ENCODE measurements around the gene MEF2A.

MEF2A gene

DNA sequence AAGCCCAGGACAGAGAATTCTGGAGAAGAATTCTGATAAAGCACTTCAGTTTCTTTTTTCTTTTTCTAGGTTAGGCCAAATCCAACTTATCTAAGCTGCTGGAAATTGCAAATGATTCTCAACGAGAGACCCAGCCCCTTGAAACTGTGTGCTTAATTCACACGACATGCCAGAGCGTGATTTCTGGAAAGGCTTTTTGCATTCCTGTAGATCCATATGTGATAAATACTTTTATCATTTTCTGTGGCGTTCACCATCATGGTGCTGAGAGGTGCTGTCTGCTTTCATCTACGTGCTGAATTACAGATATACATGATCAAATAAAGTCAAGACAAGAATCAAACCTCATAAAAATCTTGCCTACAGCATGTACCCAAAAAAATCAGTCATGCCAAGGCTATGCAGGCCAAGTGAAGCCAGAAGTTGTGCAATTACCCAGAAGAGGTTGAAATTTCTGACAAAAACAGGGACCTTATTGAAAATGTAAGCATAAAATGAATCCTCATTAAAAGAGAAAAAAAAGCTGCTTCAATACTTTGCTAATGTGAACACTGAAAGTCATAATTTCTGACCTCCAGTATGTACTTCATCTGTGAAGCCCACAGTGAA is 10.8 kb upstream of the MEF2A start:
- H3K27ac Mint-ChIP-seq, result no peak overlapping the region

DNA sequence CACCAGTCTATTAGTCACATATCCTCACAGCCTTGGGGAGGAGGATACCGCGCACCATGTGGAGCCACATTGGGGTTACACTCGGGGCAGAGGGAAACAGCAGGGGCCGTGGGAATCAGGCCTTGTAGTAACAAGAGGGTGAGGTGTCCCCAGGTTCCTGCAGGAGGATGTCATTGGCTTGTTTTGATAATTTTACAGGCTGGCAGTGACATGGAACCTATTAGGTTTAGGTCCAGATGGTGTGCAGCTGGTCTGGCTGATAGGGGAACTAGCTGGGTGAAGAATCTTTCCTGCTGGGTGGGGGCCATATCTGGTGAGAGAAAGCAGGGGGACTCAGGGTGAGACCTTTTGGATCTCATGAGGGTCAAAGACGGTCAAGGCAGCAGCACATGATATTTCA is 9.8 kb upstream of the MEF2A start:
- Mint-ChIP-seq H3K4me1 (ENCODE audit: low read depth) (peaks cover 4% of the 10 kb centered on the region), H3K27ac (no peak overlapping the region), H3K9me3 (no peaks in the 10 kb centered on the region), H3K27me3 (peaks cover 4% of the 10 kb centered on the region), H3K36me3 (ENCODE audit: low read depth) (no peaks in the 10 kb centered on the region), H3K4me3 (no peak overlapping the region)

More for the DNA sequence above, 10.8 kb upstream of the MEF2A start:
- Mint-ChIP-seq H3K27me3 (peaks cover 4% of the 10 kb centered on the region), H3K4me1 (ENCODE audit: low read depth) (peaks cover 9% of the 10 kb centered on the region), H3K36me3 (ENCODE audit: low read depth) (no peaks in the 10 kb centered on the region), H3K4me3 (no peak overlapping the region), H3K9me3 (no peaks in the 10 kb centered on the region)

DNA sequence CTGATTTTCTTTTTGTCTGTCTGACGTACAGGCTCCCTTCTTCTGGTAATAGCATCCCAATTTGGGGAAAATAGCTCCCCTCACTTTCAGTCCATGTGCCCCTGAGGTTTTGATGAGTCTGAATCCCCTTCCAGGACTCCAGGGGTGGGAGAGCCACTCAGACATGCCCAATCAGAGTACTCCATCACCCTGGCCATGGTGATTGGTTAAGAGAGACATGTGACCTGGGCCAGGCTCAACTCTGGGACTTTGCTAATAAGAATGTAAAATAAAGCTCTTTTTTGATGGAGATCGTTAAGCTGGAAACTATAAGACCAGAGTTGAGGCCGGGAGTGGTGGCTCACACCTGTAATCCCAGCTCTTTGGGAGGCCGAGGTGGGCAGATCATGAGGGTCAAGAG is 9.2 kb upstream of the MEF2A start:
- Mint-ChIP-seq H3K9me3 (no peaks in the 10 kb centered on the region), H3K4me3 (no peak overlapping the region), H3K27me3 (peaks cover 4% of the 10 kb centered on the region), H3K27ac (no peak overlapping the region), H3K4me1 (ENCODE audit: low read depth) (peaks cover 4% of the 10 kb centered on the region), H3K36me3 (ENCODE audit: low read depth) (no peaks in the 10 kb centered on the region)

DNA sequence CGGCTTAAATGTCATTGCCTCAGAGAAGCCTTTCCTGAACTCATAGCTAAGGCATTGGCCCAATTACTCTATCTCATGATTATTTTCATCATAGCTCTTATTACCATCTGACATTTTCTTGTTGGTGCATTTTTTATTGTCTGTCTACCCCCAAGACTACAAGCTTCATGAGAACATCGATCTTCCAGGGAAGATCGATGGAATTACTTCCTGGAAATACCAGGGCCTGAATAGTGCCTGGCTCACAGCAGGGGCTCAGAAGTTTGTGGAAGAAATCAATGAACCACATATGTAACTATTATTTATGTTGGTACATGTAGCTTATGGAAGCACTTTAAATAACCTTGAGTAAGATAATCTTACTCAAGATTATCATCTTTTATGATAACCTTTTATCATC is 7.7 kb upstream of the MEF2A start:
- peaks cover 12% of the 10 kb centered on the region for H3K4me1 Mint-ChIP-seq (ENCODE audit: low read depth)

DNA sequence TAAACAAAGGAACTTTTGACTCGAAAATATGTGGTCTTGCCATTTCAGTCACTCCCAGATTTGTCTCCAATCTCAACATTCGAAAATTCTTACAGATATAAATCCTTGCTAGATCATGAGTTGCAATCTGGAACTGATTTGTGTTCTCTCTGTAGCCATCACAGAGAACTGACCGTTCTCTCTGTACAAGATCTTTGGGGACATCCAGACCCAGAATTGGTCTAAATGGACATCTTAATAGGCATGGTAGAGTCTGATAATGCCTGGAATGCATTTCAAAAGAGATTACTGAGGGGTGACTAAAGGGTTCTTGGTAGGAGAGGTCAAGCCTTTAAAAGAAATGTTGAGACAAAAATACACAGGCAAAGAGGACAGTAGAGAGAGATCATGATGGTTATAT is 7.2 kb upstream of the MEF2A start:
- H3K27ac Mint-ChIP-seq, result no peak overlapping the region
- no peaks in the 10 kb centered on the region for H3K9me3 Mint-ChIP-seq
- peaks cover 12% of the 10 kb centered on the region for H3K4me1 Mint-ChIP-seq (ENCODE audit: low read depth)
- no peaks in the 10 kb centered on the region for H3K36me3 Mint-ChIP-seq (ENCODE audit: low read depth)
- no peak overlapping the region for H3K4me3 Mint-ChIP-seq
- peaks cover 3% of the 10 kb centered on the region for H3K27me3 Mint-ChIP-seq

More for the DNA sequence above, 7.7 kb upstream of the MEF2A start:
- Mint-ChIP-seq H3K27me3 (peaks cover 4% of the 10 kb centered on the region), H3K27ac (no peak overlapping the region), H3K4me3 (no peak overlapping the region), H3K9me3 (no peaks in the 10 kb centered on the region), H3K36me3 (ENCODE audit: low read depth) (no peaks in the 10 kb centered on the region)

DNA sequence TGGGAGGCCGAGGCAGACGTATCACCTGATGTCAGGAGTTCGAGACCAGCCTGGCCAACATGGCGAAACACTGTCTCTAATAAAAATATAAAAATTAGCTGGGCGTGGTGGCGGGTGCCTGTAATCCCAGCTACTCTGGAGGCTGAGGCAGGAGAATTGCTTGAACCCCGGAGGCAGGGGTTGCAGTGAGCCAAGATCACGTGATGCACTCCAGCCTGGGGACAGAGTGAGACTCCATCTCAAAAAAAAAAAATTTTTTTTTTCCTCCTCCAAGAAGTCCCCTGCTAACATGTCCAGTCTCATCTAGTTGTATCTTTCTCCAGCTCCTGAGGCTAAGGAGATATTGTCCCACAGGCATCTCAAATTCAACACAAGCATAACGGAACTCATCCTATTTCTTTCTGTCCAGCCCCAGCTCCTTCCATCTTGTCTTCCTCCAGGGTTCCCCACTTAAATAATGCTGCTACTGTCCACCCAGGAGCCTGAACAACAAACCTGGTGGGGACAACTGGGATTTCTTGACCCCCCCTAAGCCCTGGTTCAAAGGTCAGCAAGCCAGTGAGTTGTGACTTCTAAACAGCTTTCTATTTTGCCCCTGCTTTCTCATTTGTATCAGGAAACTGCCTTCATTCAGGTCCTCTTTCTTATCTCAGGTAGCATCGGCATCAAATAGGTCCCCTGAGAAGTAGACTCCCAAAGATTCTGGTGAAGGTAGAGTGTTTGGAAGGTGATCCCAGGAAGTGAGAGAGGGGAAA is 4.1 kb upstream of the MEF2A start:
- Mint-ChIP-seq H3K4me1 (ENCODE audit: low read depth) (peaks cover 17% of the 10 kb centered on the region), H3K27ac (peak overlapping the region; percentile 54), H3K4me3 (no peak overlapping the region), H3K36me3 (ENCODE audit: low read depth) (no peaks in the 10 kb centered on the region), H3K27me3 (no peaks in the 10 kb centered on the region), H3K9me3 (no peaks in the 10 kb centered on the region)

DNA sequence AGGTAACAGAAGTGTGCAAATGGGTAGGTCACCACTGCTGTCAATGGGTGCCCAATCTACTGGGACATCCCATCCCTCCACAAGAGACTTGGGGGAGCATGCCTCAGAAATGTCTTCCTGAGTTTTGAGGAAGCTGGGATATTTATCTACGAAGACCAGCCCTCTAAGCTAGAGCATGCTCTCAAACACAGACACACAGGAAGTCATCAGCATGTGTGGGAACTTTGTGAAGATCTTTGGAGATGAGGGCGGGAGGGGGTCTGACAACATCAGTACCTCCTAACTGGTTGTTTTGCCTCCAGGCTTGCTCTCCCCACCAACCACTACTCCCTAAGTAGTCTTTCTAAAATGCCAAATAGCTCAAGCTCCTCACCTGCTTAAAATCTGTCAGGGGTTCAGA is 3.5 kb upstream of the MEF2A start:
- H3K4me3 Mint-ChIP-seq, result no peak overlapping the region
- peak overlapping the region; percentile 54 for H3K27ac Mint-ChIP-seq
- H3K36me3 Mint-ChIP-seq (ENCODE audit: low read depth), result no peaks in the 10 kb centered on the region
- H3K9me3 Mint-ChIP-seq, result no peaks in the 10 kb centered on the region
- H3K27me3 Mint-ChIP-seq, result no peaks in the 10 kb centered on the region
- peaks cover 19% of the 10 kb centered on the region for H3K4me1 Mint-ChIP-seq (ENCODE audit: low read depth)

DNA sequence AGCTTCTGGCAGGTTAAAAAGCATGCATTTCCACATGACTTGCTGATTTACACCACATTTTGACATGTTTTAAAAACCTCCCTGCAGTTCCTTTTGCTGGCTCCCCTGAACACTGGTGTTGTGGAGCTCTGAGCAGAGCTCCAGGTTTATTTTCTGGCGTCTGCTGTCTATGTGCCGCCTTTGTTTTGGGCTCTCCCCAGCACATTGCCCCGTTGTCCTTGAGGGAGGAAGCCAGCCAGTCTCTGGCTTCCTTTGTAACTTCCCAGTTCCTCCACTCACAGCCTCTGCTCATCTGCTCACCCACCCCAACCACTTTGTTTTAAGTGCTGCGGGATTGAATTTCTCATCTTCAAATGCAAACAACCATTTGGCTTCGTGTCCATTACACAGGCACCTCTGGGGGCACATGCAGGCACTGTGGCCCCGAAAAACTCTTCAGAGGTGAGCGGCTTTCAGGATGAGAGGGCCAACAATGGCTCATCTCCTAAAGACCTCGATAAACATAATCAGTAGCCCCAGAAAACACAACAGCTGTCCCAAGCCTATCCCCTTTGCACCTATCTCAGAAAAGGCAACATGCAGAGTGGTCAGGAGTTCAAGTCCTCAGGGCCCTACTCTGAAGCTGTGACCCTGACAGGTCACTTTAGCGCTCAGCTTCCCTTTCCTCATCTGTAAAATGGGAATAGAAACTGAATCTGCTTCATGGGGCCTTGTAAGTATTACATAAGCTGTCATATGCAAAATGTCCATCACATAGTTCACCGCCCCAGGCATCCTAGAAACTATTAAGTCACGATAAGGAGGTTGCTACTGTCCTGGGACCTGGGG is 1.3 kb upstream of the MEF2A start:
- H3K27ac Mint-ChIP-seq, result peak overlapping the region; percentile 59
- no peaks in the 10 kb centered on the region for H3K9me3 Mint-ChIP-seq
- H3K4me3 Mint-ChIP-seq, result peak overlapping the region; percentile 57
- H3K4me1 Mint-ChIP-seq (ENCODE audit: low read depth), result peaks cover 40% of the 10 kb centered on the region
- H3K36me3 Mint-ChIP-seq (ENCODE audit: low read depth), result no peaks in the 10 kb centered on the region
- no peaks in the 10 kb centered on the region for H3K27me3 Mint-ChIP-seq

DNA sequence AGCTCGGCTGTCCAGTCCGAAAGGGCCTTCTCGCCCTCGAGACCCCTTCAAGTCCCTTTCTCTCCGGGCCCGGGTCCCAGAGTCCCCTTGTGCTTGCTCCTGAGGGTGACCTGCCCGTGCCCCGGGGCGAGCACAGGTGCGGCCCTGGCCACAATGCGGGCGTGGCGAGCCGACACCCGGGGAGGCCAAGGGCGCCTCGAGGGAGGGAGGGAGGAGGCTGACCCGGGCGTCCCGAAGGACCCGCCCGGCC is 810 bp upstream of the MEF2A start:
- Mint-ChIP-seq H3K27ac (peak overlapping the region; percentile 59), H3K4me1 (ENCODE audit: low read depth) (peaks cover 40% of the 10 kb centered on the region), H3K36me3 (ENCODE audit: low read depth) (no peaks in the 10 kb centered on the region), H3K4me3 (peak overlapping the region; percentile 57), H3K27me3 (no peaks in the 10 kb centered on the region), H3K9me3 (no peaks in the 10 kb centered on the region)

DNA sequence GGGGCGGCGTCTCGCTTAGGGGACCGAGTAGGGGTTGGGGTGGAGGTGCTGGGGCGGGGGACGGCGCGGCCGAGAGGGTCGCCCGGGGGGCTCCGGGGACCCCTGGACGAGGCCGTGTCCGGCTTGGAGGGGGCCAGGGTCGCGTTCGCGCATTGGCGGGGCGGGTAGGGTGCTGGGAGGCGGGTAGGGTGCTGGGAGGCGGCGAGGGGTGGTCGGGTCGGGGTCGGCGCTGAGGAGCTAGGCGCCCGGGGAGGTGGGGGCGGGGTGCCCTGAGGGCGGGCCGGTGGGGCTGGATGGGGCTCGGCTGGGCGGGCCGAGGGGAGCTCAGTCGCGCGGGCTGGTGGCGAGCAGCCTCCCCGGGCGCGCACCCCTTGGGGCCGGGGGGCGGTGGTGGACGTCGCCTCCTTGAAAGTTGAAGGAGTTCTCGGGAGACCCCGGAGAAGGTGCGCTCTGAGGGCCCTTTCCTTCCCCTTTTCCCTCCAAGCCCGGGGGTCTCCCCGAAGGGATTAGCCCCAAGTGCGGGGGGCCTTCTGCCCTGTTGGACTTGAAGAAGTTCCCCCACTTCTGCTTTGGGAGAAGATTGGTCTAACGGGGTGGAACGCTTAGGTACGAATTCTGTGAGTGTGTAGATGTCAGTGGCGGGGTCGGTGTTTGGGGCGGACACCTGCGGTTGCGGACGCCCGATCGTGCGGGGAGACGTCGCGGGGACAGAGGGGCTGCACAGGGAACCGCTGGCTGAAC is 543 bp downstream of the MEF2A start:
- peaks cover 49% of the 10 kb centered on the region for H3K4me1 Mint-ChIP-seq (ENCODE audit: low read depth)
- H3K4me3 Mint-ChIP-seq, result peak overlapping the region; percentile 98
- H3K27me3 Mint-ChIP-seq, result no peaks in the 10 kb centered on the region
- peak overlapping the region; percentile 89 for H3K27ac Mint-ChIP-seq
- H3K36me3 Mint-ChIP-seq (ENCODE audit: low read depth), result peaks cover 1% of the 10 kb centered on the region
- H3K9me3 Mint-ChIP-seq, result no peaks in the 10 kb centered on the region

DNA sequence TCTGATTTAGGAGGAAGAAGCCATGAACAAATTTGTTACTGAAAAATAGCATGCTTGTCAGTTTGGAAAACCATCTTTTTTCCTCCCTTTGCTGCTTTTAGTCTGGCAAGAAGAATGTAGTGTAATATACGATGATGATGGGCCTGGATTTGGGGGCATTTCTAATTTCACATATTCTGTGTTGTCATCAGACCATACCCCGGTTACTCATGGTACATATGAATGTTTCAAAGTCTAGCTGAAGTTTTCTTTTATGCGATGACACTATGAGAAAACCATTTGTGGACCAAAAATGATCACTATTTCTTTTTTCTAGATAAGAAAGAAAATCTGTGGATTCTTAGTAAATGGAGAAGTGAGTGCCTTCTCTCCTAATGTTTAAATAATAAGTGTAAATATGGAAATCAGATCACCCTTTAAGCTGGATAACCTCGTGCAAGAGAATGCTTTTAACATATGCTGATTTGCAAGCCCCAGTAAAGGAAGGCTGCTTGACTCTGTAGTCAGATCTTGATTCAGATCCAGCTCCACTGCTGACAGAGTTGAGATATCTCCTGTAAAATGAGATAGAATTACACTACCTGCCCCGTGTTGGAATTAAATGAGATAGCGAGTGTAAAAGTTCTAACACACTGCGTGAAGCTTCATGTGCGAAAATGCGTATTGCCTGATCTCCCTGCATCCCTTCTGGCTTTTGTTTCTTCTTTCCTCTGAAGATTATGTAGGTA is 3.0 kb downstream of the MEF2A start:
- peaks cover 58% of the 10 kb centered on the region for H3K4me1 Mint-ChIP-seq (ENCODE audit: low read depth)
- H3K27me3 Mint-ChIP-seq, result no peaks in the 10 kb centered on the region
- H3K36me3 Mint-ChIP-seq (ENCODE audit: low read depth), result peaks cover 14% of the 10 kb centered on the region
- H3K4me3 Mint-ChIP-seq, result no peak overlapping the region
- H3K27ac Mint-ChIP-seq, result no peak overlapping the region
- H3K9me3 Mint-ChIP-seq, result no peaks in the 10 kb centered on the region

DNA sequence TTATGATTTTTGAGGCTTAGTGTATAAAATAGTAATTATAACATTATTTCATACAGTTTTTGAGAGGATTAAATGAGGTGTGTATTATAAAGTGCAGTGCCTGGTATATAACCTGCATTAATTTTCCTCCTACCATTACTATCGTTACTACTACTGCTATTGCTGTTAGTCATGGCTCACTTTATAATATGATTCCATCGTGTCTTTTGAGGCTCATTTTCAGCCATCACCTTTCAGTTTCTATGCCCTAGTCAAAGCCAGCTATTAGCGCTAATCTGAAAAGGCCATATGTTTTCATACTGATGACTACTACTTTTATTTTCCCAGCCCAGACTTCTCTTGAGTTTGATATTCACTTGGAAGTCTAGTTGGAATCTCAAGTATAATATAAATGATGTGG is 5.5 kb downstream of the MEF2A start:
- peaks cover 67% of the 10 kb centered on the region for H3K4me1 Mint-ChIP-seq (ENCODE audit: low read depth)
- H3K36me3 Mint-ChIP-seq (ENCODE audit: low read depth), result peaks cover 22% of the 10 kb centered on the region
- no peak overlapping the region for H3K27ac Mint-ChIP-seq
- no peaks in the 10 kb centered on the region for H3K9me3 Mint-ChIP-seq
- H3K4me3 Mint-ChIP-seq, result no peak overlapping the region
- no peaks in the 10 kb centered on the region for H3K27me3 Mint-ChIP-seq

DNA sequence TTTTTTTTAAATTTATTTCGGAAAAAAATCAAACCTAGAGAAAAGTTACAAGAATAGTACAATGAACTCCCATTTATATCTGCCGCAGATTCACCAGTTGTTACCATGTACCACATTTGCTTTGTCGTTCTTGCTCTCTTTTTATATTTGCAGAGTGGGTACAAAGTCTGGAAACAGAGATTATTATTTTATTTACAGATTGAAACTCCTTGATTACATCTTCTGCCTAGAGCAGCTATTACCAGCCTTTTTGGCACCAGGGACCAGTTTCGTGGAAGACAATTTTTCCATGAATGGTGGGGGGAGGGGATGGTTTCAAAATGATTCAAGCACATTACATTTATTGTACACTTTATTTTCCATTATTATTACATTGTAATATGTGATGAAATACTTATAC is 8.3 kb downstream of the MEF2A start:
- Mint-ChIP-seq H3K4me3 (no peak overlapping the region), H3K4me1 (ENCODE audit: low read depth) (peaks cover 66% of the 10 kb centered on the region), H3K27me3 (no peaks in the 10 kb centered on the region), H3K36me3 (ENCODE audit: low read depth) (peaks cover 22% of the 10 kb centered on the region), H3K9me3 (no peaks in the 10 kb centered on the region), H3K27ac (no peak overlapping the region)

DNA sequence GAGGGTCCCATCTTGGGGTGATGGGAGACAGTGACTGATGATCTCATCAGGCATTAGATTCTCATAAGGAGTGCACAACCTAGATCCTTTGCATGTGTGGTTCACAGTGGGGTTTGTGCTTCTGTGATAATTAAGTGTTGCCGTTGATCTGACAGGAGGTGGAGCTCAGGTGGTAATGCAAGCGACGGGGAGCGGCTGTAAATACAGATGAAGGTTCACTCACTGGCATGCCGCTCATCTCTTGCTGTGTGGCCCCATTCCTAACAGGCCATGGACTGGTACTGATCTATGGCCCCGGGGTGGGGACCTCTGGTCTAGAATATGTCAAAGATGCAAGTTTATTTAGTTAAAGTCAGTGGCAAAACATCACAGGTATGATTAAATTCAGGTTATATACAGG is 8.7 kb downstream of the MEF2A start:
- Mint-ChIP-seq H3K27ac (no peak overlapping the region), H3K4me3 (no peak overlapping the region), H3K27me3 (no peaks in the 10 kb centered on the region), H3K4me1 (ENCODE audit: low read depth) (peaks cover 66% of the 10 kb centered on the region), H3K9me3 (no peaks in the 10 kb centered on the region), H3K36me3 (ENCODE audit: low read depth) (peaks cover 22% of the 10 kb centered on the region)

Data from stimulated activated naive CD8-positive, alpha-beta T cell treated with anti-CD3 and anti-CD28 coated beads, Interleukin-15, Interleukin-2, amounts not matched to agents 100 ng/mL and 50 ng/mL, for 24 hours (primary cell).